ENCODE data around the gene TSR1. TPM values are rescaled to one million over a fixed set of nuclear protein-coding genes. Genes with fewer than 3 reads are reported as not detected.

TSR1 gene
- total and polyA plus RNA-seq, 2 donors (not counting 1 experiment from before 2014, with no cell fraction given) = 13.7 to 42.4 TPM

GRCh38 chr17:2344528-2344927 lies 8.3 kb upstream of the TSR1 start:
- Histone ChIP-seq H2AFZ (ENCODE audit: low read length) (no peak overlapping the region), H3K9me3 (ENCODE audit: control insufficient read depth, insufficient read depth, low read depth, low read length) (no peaks in the 10 kb centered on the region), H3K27me3 (ENCODE audit: control insufficient read depth, insufficient read depth, low read length) (no peaks in the 10 kb centered on the region), H3K27ac (ENCODE audit: insufficient read depth, low read length) (no peak overlapping the region), H3K9ac (ENCODE audit: insufficient read depth, low read length) (no peak overlapping the region), H3K79me2 (ENCODE audit: control insufficient read depth, insufficient read depth, low read length) (no peaks in the 10 kb centered on the region), H3K4me2 (ENCODE audit: extremely low read depth, insufficient read depth, low read length) (no peak overlapping the region), H3K36me3 (ENCODE audit: control insufficient read depth, insufficient read depth, low read length) (peaks cover 3% of the 10 kb centered on the region), H4K20me1 (ENCODE audit: control insufficient read depth, extremely low read depth, insufficient read depth, low read length) (no peaks in the 10 kb centered on the region), H3K4me1 (ENCODE audit: control insufficient read depth, extremely low read depth, insufficient read depth, low read length) (peaks cover 7% of the 10 kb centered on the region), H3K4me3 (replicated peaks in 1 of 4; ENCODE audit: control extremely low read depth in 1 of 4, insufficient read depth in 1 of 4, low read depth in 3 of 4, low read length in 4 of 4) (no peak overlapping the region)
- peak in 1 of 2 donors; percentile 43 for DNase-seq (ENCODE audit: low read depth in 2 of 2)
- no peak for TF ChIP-seq EZH2 (IDR thresholded peaks at IDR 0.05; ENCODE audit: low read length, missing control alignments)
- TF ChIP-seq CTCF (conservative IDR thresholded peaks at IDR 0.05 in 1 of 2, IDR thresholded peaks at IDR 0.05 in 1 of 2; ENCODE audit: low read depth in 1 of 2, low read length in 2 of 2) = no peak

GRCh38 chr17:2343421-2343820 lies 7.2 kb upstream of the TSR1 start:
- Histone ChIP-seq H3K4me3 (replicated peaks in 1 of 4; ENCODE audit: control extremely low read depth in 1 of 4, insufficient read depth in 1 of 4, low read depth in 3 of 4, low read length in 4 of 4) (no peak overlapping the region), H2AFZ (ENCODE audit: low read length) (no peak overlapping the region), H3K27ac (ENCODE audit: insufficient read depth, low read length) (no peak overlapping the region), H3K27me3 (ENCODE audit: control insufficient read depth, insufficient read depth, low read length) (no peaks in the 10 kb centered on the region), H3K9ac (ENCODE audit: insufficient read depth, low read length) (no peak overlapping the region), H3K4me2 (ENCODE audit: extremely low read depth, insufficient read depth, low read length) (no peak overlapping the region), H3K4me1 (ENCODE audit: control insufficient read depth, extremely low read depth, insufficient read depth, low read length) (peaks cover 7% of the 10 kb centered on the region), H3K36me3 (ENCODE audit: control insufficient read depth, insufficient read depth, low read length) (peaks cover 3% of the 10 kb centered on the region), H4K20me1 (ENCODE audit: control insufficient read depth, extremely low read depth, insufficient read depth, low read length) (no peaks in the 10 kb centered on the region), H3K79me2 (ENCODE audit: control insufficient read depth, insufficient read depth, low read length) (no peaks in the 10 kb centered on the region), H3K9me3 (ENCODE audit: control insufficient read depth, insufficient read depth, low read depth, low read length) (no peaks in the 10 kb centered on the region)
- no peak for TF ChIP-seq EZH2 (IDR thresholded peaks at IDR 0.05; ENCODE audit: low read length, missing control alignments)
- TF ChIP-seq CTCF (conservative IDR thresholded peaks at IDR 0.05 in 1 of 2, IDR thresholded peaks at IDR 0.05 in 1 of 2; ENCODE audit: low read depth in 1 of 2, low read length in 2 of 2) = no peak
- no peak for DNase-seq (ENCODE audit: low read depth in 2 of 2)

GRCh38 chr17:2338315-2338657 lies 2.0 kb upstream of the TSR1 start:
- H3K27ac ChIP-seq (ENCODE audit: insufficient read depth, low read length) = no peak overlapping the region

More at GRCh38 chr17:2338315-2338657, 2.0 kb upstream of the TSR1 start:
- H3K9ac ChIP-seq (ENCODE audit: insufficient read depth, low read length) = peak overlapping the region; percentile 86
- peak overlapping the region; percentile 9 to 95 (median 58) for H3K4me3 ChIP-seq (replicated peaks in 1 of 4; ENCODE audit: control extremely low read depth in 1 of 4, insufficient read depth in 1 of 4, low read depth in 3 of 4, low read length in 4 of 4)
- peak overlapping the region; percentile 62 for H3K4me2 ChIP-seq (ENCODE audit: extremely low read depth, insufficient read depth, low read length)
- H2AFZ ChIP-seq (ENCODE audit: low read length) = peak overlapping the region; percentile 48
- peak in 1 of 2 donors; percentile 47 for DNase-seq (ENCODE audit: low read depth in 2 of 2)
- TF ChIP-seq CTCF (conservative IDR thresholded peaks at IDR 0.05 in 1 of 2, IDR thresholded peaks at IDR 0.05 in 1 of 2; ENCODE audit: low read depth in 1 of 2, low read length in 2 of 2) (no peak), EZH2 (IDR thresholded peaks at IDR 0.05; ENCODE audit: low read length, missing control alignments) (no peak)
- H3K9me3 ChIP-seq (ENCODE audit: control insufficient read depth, insufficient read depth, low read depth, low read length) = no peaks in the 10 kb centered on the region
- H3K4me1 ChIP-seq (ENCODE audit: control insufficient read depth, extremely low read depth, insufficient read depth, low read length) = peaks cover 13% of the 10 kb centered on the region
- H3K36me3 ChIP-seq (ENCODE audit: control insufficient read depth, insufficient read depth, low read length) = peaks cover 7% of the 10 kb centered on the region
- H4K20me1 ChIP-seq (ENCODE audit: control insufficient read depth, extremely low read depth, insufficient read depth, low read length) = no peaks in the 10 kb centered on the region
- H3K27me3 ChIP-seq (ENCODE audit: control insufficient read depth, insufficient read depth, low read length) = no peaks in the 10 kb centered on the region
- peaks cover 29% of the 10 kb centered on the region for H3K79me2 ChIP-seq (ENCODE audit: control insufficient read depth, insufficient read depth, low read length)
